SU-DHL-6 (cell line): ENCODE results near the gene SLC29A2.

Experiments used
- EZH2phosphoT487 ChIP-seq: fragments of 200-600 bp; sonication (generic), shearing (Covaris generic); conservative IDR thresholded peaks from 2 replicates; pipeline ENCODE4 v1.6.1; 2018; ENCODE audit warnings: mild to moderate bottlenecking, antibody characterized with exemption, low read length, moderate library complexity, mixed read lengths
- TF ChIP-seq, protein P1 (sequence below): fragments of 200-600 bp; sonication (generic); IDR thresholded peaks from one replicate; pipeline ENCODE4 v1.5.1; 2017; ENCODE audit warnings: antibody characterized with exemption, mild to moderate bottlenecking, low read length, moderate library complexity; ENCODE audit not compliant: insufficient read depth, poor library complexity, severe bottlenecking

DNA sequence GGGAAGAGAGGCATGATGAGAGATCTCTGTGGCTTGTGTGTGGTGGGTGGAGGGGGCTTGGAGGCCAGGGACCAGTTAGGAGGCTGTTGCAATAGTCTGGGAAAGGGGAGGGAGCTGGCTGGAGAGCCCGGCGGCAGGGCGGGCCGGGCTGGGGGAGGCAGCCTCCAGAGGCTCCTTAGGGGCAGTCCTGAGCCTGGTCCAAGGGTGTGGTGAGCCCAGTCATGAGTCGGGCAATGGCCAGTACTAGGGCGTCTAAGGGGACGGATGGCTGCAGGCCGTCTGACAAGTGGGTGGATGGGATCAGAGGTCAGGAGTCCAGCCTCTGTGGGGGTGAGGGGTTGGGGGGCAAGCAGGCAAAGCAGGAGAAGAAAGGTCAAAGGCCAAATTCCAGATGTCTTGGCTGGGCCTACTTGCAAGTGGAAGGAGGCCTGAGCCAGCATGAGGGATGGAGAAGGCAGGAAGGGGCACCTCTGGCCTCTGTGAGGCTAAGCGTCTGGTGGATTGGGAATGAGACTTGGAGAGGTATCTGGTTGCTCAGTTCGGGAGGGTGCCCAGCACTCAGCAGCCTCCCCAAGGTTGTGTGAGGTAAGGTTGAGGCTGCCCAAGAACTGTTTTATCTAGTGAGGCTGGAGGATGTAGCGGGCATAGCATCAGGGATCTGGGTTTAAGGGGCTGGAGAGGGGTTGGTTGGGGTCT lies 48.7 kb downstream of the SLC29A2 start:
- TF ChIP-seq, protein P1, sequence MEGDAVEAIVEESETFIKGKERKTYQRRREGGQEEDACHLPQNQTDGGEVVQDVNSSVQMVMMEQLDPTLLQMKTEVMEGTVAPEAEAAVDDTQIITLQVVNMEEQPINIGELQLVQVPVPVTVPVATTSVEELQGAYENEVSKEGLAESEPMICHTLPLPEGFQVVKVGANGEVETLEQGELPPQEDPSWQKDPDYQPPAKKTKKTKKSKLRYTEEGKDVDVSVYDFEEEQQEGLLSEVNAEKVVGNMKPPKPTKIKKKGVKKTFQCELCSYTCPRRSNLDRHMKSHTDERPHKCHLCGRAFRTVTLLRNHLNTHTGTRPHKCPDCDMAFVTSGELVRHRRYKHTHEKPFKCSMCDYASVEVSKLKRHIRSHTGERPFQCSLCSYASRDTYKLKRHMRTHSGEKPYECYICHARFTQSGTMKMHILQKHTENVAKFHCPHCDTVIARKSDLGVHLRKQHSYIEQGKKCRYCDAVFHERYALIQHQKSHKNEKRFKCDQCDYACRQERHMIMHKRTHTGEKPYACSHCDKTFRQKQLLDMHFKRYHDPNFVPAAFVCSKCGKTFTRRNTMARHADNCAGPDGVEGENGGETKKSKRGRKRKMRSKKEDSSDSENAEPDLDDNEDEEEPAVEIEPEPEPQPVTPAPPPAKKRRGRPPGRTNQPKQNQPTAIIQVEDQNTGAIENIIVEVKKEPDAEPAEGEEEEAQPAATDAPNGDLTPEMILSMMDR: no peak
- no peak for TF ChIP-seq EZH2phosphoT487
